Mesothelial cell of epicardium (in vitro differentiated cells): Measurements from ENCODE around the gene C5orf24. TPM values are rescaled to one million over a fixed set of nuclear protein-coding genes. Genes with fewer than 3 reads are reported as not detected.
"Not testable (repeated sequence)": the region's sequence is repeated elsewhere in the genome, so short reads cannot be mapped to it uniquely, and the experiment has no call there.

Experiments
- DNase-seq, 2 experiments: peaks; one replicate each; pipeline ENCODE4 v3.0.0; 2021; ENCODE audit warnings: low spot score in 2 of 2; ENCODE audit not compliant: unreplicated experiment in 2 of 2
- H3K27ac Mint-ChIP-seq: 2 replicates; pipeline ENCODE4 v1.8.0; 2021; ENCODE audit warnings: mixed read lengths
- H3K27me3 Mint-ChIP-seq: 2 replicates; pipeline ENCODE4 v1.8.0; 2021; ENCODE audit warnings: low read depth, mixed read lengths
- H3K36me3 Mint-ChIP-seq: 2 replicates; pipeline ENCODE4 v1.8.0; 2021; ENCODE audit warnings: mixed read lengths
- H3K4me1 Mint-ChIP-seq: 2 replicates; pipeline ENCODE4 v1.8.0; 2021; ENCODE audit warnings: mixed read lengths
- H3K4me3 Mint-ChIP-seq: 2 replicates; pipeline ENCODE4 v1.8.0; 2021; ENCODE audit warnings: mild to moderate bottlenecking, moderate library complexity, mixed read lengths
- H3K9me3 Mint-ChIP-seq: 2 replicates; pipeline ENCODE4 v1.8.0; 2021; ENCODE audit warnings: mixed read lengths
- CTCF ChIP-seq: fragments of 200-600 bp; sonication (generic); IDR thresholded peaks from one replicate; pipeline ENCODE4 v1.5.0; 2021; ENCODE audit warnings: antibody characterized with exemption; ENCODE audit not compliant: unreplicated experiment
- total RNA-seq: library from RNA; stranded (reverse); gene quantifications from 3 replicates; pipeline ENCODE4 v1.2.1, GENCODE V29; 2021

Gene C5orf24
- total RNA-seq, 1 donor from 2014 or later = 85.4 TPM

DNA sequence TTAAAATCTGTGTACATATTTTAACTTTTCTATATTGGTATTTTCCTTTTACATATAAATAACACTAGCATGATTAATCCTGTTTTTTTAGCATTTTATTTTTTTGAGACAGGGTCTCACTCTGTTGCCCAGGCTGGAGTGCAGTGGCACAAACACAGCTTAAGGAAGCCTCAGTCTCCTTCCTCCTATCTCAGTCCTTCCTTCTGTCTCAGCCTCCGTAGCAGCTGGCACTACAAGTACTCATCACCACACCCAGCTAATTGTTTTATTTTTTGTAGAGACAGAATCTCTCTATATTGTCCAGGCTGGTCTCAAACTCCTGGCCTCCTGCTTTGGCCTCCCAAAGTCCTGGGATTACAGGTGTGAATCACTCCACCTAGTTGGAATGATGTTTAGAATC lies 1.5 kb upstream of the C5orf24 start:
- TF ChIP-seq CTCF = no peak
- Mint-ChIP-seq H3K36me3 (peaks cover 14% of the 10 kb centered on the region), H3K4me1 (peaks cover 22% of the 10 kb centered on the region), H3K4me3 (no peak overlapping the region), H3K27me3 (no peaks in the 10 kb centered on the region), H3K27ac (peak overlapping the region; percentile 98), H3K9me3 (no peaks in the 10 kb centered on the region)
- DNase-seq = no peak

- H3K27me3 Mint-ChIP-seq = no peaks in the 10 kb centered on the region
- H3K27ac Mint-ChIP-seq = peak overlapping the region; percentile 98
- TF ChIP-seq CTCF = no peak
- peaks cover 9% of the 10 kb centered on the region for H3K36me3 Mint-ChIP-seq
- H3K4me1 Mint-ChIP-seq = peaks cover 24% of the 10 kb centered on the region
- H3K9me3 Mint-ChIP-seq = no peaks in the 10 kb centered on the region
- H3K4me3 Mint-ChIP-seq = peak overlapping the region; percentile 89
- DNase-seq = no peak
Measured at GRCh38 chr5:134845335-134845851, 375 bp upstream of the C5orf24 start.

GRCh38 chr5:134846641-134846960 lies 833 bp downstream of the C5orf24 start:
- Mint-ChIP-seq H3K4me3 (peak overlapping the region; percentile 89), H3K27me3 (no peaks in the 10 kb centered on the region), H3K4me1 (peaks cover 28% of the 10 kb centered on the region), H3K27ac (peak overlapping the region; percentile 98), H3K36me3 (peaks cover 2% of the 10 kb centered on the region), H3K9me3 (no peaks in the 10 kb centered on the region)
- no peak for DNase-seq
- TF ChIP-seq CTCF = no peak

DNA sequence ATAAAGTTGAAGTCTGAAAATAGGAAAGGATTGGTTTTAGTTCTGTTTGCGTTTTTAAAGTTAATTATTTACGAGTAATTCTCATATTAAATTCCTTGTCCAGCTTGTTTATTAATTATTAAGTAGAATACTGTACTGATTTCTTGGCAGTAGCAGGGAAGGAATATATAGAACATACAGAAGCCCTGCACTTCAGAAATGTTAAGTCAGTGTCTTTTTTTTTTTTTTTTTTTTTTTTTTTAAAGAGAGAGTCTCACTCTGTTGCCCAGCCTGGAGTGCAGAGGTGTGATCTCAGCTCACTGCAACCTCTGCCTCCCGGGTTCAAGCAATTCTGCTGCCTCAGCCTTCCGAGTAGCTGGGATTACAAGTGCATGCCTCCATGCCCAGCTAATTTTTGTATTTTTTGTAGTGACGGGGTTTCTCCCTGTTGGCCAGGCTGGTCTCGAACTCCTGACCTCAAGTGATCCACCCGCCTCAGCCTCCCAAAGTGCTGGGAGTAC lies 3.7 kb downstream of the C5orf24 start:
- DNase-seq, H3K36me3 Mint-ChIP-seq, H3K9me3 Mint-ChIP-seq, H3K27me3 Mint-ChIP-seq, H3K4me3 Mint-ChIP-seq, H3K27ac Mint-ChIP-seq: not testable (repeated sequence)
- H3K4me1 Mint-ChIP-seq = peaks cover 28% of the 10 kb centered on the region

GRCh38 chr5:134851307-134851923 lies 5.6 kb downstream of the C5orf24 start:
- no peak for DNase-seq
- Mint-ChIP-seq H3K27me3 (no peaks in the 10 kb centered on the region), H3K4me3 (no peak overlapping the region), H3K9me3 (no peaks in the 10 kb centered on the region), H3K4me1 (peaks cover 18% of the 10 kb centered on the region), H3K36me3 (peaks cover 15% of the 10 kb centered on the region), H3K27ac (peak overlapping the region; percentile 47)
- peak; percentile 3 for TF ChIP-seq CTCF

DNA sequence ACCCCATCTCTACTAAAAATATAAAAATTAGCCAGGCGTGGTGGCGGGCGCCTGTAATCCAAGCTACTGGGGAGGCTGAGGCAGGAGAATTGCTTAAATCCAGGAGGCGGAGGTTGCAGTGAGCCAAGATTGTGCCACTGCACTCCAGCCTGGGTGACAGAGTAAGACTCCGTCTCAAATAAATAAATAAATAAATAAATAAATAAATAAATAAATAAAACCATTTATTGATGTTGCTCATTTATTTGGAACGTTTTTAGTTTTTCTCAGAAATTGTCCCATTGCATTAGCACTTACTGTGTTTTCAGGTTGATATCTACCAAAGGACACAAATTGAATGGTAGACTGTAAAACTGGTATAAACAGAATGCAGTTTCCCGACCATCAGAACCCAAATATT lies 10.7 kb downstream of the C5orf24 start:
- not testable (repeated sequence) for H3K4me3 Mint-ChIP-seq, H3K27me3 Mint-ChIP-seq, H3K9me3 Mint-ChIP-seq, DNase-seq, H3K4me1 Mint-ChIP-seq, H3K27ac Mint-ChIP-seq
- H3K36me3 Mint-ChIP-seq = peaks cover 24% of the 10 kb centered on the region
